Stimulated activated CD4-positive, alpha-beta T cell treated with anti-CD3 and anti-CD28 coated beads, Interleukin-12 subunit alpha, Interleukin-12 subunit beta, amount 100 ng/mL, for 4 hours (primary cell): ENCODE results near the gene RNF121.
A peak's percentile ranks its signal among the peaks of the same experiment; 100 is the strongest.

Experiments
- DNase-seq: peaks from one replicate; pipeline ENCODE4 v3.0.0-alpha.2; 2020

The RNF121 gene

DNA sequence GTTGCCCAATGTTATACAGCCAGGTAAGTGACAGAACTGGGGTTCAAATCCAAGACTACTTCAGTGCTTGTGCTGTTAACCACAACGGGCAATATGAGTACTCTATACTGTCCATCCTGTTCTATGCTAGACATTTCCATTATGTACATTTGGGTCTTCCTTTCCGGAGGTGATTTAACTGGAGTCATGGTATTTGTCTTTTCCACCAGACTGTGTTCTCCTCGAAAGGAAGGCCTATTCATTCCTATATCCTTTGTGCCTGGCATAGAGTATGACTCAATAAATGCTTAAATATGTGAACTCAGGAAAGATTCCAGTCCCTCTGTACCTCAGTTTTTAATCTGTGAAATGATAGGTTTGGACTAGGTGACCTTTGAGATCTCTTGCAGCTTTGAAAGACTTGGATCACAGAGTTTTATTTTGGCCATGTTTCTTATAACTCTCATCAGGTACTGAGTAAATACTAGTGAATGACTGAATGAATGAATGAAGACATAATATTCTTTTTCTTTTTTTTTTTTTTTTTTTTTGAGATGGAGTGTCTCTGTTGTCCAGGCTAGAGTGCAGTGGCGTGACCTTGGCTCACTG, 6.6 kb downstream of the RNF121 start:
- no peak for DNase-seq

DNA sequence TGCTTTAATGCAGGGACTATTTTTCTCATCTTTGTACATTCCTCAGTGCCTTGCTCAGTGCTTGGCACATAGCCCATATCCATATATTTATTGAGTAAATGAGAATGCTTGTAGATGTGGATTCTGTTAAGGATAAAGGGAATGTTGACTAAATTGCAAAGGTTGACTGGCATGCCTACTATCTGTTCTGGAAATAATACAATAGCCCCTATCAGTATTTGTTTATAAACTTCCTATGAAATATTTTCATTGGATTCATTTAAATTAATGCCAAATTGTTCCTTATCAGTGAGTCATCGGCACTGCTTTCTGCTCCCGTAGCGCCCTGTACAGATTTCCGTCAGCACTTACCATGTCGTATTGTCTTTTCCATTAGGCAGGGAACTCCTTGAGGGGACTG, 8.0 kb downstream of the RNF121 start:
- DNase-seq, result no peak

DNA sequence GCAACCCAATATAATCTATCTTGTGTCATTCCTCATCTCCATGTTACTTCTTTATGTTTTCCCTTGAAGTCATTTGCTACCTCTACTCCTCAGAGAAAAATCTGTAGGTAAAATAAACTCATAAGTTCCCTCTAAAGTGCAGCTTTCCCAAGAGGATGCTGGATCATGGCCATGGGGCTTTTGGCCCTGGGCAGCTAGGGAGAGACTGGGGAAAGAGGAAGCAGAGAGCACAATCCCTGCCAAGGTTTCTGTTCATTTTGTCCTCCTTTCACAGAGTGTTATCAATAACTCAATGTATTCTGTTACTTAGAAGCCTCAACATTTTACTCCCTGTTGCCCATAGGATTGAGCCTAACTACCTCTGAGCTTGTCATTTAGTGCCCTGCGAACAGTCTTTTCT, 9.0 kb downstream of the RNF121 start:
- DNase-seq, result no peak

DNA sequence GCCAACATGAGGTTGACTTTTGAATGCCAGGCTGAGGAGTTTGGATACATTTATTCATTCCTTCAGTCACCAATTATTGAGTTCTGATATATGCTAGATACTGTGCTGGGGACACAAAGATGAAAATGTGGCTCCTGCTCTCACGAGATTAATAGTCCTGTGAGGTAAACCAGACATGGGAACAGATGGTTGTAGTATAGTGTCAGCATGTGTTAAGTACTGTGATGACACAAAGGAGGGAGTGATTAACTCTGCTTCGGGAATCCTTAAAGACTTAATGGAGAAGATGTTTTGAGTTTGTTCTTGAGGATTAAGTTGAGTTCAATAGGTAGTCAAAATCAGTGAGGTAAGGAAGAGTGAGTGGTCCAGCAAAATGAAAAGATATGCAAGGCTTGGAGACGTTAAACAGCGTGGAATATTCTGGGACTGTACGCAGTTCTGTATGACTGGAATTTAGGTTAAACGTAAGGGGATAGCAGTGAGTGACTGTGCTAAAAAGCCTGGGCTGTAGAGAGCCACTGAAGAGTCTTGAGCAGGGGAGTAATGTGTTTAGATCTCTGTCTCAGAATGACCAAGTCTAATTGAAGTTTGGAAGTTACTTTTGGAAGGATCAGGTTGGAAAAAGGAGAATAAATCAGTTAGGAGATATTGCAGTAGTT, 11.8 kb downstream of the RNF121 start:
- DNase-seq, result no peak

DNA sequence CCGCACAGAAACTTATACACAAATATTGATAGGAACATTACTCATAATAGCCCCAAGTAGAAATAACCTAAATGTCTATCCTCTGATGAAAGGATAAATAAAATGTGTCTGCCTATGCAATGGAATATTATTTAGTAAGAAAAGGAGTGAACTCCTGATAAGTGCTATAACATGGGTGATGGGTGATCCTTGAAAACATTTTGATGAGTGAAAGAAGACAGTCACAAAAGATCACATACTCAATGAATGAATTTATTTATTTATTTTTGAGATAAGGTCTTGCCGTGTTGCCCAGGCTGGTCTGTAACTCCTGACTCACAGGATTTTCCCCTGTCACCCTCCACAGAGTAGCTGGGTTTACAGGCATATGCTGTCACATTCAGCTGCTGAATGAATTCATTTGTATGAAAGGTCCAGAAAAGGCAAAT, 17.3 kb downstream of the RNF121 start:
- DNase-seq, result no peak

DNA sequence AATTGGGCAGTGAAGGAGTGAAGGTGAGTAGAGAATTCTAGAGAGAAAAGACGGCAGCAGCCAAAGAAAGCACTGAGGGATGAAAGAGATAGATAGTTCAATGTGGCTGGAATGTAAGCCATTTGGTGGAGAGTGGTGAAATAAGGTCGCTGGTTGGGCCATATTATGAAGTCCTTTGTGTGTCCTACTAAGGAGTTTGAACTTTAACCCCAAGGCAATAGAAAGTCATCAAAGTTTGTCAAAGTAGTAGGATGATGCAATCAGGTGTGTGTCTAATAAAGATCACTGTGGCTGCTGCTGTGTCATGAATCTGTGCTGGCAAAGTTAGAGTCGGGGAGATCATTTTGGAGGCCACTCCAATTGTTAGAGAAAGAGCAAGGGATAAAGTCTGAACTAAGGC, 18.7 kb downstream of the RNF121 start:
- no peak for DNase-seq

DNA sequence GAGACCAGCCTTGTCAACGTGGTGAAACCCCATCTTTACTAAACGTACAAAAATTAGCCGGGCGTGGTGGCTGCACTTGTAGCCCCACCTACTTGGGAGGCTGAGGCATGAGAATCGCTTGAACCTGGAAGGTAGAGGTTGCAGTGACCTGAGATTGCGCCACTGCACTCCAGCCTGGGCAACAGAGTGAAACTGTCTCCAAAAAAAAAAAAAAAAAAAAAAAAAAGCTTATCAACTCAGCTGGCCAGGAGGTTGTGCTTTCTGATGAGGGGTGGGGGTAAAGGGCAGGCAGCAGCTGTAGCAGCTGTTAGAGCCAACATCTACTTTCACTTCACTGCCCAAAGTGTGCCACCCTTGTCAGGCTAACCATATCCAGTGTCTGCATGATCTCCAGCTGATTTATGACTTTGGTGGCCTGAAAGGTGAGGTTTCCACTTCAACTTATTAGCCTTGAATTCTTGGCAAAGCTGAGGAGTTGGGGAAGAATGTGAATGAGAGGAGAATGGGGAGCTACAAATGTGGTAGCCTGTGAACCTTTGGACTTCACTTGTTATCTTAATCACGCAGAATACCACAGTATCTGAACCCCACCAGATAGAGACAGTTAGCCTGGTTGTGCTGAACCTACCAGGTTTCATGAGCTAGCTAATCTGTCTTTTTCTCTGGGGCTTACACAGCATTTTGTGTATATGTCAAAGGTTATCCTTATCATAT, 19.6 kb downstream of the RNF121 start:
- no peak for DNase-seq

DNA sequence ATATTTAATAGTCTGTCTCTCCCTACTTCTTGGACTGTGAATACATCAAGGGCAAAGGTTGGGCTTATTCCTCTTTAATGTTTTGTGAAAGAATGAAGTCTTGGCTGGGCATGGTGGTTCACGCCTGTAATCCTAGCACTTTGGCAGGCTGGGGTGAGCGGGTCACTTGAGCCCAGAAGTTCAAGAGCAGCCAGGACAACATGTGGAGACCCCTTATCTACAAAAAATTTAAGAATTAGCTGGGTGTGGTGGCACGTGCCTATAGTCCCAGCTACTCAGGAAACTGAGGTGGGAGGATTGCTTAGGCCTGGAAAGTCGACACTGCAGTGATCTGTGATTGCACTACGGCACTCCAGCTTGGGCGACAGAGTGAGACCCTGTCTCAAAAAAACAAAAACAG, 20.2 kb downstream of the RNF121 start:
- no peak for DNase-seq

DNA sequence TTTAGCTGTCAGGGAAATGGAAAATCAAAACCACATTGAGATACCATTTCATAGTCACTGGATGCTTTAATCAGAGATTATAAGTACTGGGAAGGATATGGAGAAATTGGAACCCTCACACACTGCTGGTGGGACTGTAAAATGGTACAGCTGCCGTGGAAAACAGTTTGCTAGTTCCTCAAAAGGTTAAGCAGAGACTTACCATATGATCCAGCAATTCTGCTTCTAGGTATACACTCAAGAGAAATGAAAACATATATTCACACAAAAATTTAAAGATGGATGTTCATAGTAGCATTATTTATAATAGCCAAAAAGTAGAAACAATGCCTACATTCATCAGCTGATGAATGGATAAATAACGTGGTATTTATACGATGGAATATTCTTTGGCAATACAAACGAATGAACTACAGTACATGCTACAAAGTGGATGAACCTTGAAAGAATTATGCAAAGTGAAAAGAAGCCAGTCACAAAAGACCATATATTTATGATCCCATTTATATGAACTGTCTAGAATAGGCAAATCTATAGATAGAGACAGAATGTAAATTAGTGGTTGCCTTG, 23.0 kb downstream of the RNF121 start:
- no peak for DNase-seq

DNA sequence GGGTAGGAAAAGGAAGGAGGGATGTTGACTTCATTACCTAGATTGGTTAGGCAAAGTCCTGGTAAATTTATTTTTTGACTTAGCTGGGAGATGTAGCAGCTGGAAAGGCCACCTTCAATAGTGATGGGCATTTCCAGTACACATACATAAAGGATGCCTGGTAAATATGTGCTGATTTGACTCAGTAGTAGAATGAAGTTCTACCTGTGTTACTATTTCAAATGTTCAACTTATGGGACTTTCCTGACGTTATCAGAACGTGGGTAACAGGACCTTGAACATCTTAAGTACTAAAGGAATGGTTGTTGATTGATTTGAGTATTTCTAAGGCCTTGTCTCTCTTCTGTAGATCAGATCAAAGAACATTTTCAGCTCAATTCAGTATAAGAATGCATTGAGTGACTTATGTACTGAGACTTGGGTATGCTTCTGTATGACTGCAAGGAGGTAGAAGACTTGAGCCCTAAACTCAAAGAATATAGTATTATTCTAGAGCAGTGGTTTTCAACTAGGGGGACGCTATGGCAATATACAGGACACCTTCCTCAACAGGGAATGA, 27.1 kb downstream of the RNF121 start:
- no peak for DNase-seq

DNA sequence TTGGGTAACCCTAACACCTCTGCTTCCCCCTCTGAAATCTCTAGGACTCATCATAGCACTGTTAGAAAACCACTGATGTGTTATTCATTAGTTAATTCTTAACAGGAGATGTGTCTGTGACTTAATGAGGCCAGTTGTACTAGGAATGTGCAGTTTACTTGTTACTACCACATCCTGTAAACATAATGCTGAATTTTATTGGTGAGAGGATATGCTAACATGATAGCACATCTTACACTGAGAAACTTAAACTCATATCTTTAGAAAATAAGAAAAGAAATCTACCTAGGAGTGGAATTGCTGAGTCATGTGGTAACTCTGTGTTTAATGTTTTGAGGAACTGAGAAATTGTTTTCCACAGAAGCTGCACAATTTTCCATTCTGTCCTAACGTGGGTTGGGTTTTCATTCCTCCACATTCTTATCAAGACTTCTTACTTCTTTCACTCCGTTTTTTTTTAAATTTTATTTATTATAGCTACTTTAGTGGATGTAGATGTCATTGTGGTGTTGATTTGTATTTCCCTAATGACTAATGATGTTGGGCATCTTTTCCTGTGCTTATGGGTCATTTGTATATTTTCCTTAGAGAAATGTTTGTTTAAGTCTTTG, 33.7 kb downstream of the RNF121 start:
- no peak for DNase-seq

DNA sequence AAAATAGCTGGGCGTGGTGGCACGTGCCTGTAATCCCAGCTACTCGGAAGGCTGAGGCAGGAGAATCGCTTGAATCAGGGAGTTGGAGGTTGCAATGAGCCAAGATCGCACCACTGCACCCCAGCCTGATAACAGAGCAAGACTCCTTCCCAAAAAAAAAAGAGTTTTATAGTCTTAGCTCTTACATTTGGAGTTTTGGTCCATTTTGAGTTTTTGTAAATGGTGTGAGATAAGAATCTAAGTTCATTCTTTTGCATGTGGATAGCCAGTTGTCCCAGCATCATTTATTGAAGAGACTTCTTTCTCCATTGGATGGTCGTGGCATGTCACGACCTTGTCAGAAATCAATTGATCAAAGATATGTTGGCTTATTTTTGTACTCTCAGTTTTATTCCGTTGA, 34.6 kb downstream of the RNF121 start:
- DNase-seq, result no peak

DNA sequence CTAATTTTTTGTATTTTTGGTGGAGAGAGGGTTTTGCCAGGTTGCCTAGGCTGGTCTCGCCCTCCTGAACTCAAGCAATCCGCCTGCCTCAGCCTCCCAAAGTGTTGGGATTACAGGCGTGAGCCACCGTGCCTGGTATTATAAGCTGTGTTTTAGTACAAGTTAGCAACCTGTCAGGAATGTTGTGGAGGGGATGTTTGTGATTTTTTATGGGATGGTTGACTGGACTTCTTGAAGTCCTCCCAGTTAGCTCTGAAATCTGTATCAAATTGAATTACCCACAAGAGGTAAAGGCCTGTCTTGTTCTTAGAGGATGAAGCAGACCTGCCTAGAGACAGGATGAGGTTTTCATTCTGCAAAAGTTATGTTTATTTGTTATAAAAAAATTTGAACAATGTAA, 35.8 kb downstream of the RNF121 start:
- no peak for DNase-seq

DNA sequence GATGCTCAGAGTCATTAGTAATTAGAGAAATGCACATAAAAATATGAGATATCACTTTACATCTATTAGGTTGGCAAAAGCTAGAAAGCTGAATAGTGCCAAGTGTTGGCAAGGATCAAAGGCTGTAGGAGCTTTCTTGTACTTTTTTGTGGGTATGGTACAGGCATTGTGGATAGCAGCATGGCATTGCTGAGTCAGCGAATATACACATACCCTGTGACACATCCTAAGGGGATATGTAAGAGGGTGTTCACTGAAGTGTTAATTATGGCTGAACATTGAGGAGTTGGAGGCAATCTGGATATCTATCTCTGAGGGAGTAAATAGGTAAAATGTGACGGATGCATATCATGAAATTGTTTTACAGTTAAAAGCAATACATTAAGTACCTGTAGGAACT, 42.8 kb downstream of the RNF121 start:
- no peak for DNase-seq

DNA sequence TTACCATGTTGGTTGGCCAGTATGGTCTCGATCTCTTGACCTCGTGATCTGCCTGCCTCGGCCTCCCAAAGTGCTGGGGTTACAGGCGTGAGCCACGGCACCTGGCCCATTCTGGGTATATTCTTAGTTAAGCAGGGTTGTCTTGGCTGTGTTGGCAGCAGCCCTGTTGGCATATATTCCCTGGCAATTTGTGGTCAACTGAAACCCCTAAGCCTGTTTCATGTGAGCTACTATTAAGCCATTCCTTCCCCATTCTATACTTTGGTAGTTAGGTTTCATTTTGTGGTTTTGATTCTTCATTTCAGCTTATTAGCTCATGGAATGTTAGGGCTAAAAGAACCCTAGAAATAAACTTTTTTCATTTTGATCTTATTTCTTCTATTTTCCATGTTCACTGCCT, 47.7 kb downstream of the RNF121 start:
- no peak for DNase-seq

DNA sequence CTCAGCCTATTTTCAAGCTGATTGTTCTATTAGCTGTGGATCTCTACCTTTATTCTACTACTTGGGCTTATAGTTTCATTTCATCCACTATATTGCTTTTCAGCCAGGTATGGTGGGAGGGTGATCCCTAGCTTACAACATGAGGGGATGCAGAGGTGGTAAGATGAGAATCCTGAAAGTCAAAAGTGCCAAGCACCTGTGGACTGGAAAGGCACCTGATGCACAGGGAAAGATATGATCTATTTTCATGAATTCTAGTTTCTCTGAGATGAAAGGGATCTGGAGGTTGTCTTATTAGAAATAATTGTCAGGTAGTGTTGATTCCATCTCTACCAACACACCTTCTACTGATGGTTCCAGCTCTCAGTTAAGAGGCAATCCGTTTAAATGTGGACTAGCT, 48.2 kb downstream of the RNF121 start:
- no peak for DNase-seq

DNA sequence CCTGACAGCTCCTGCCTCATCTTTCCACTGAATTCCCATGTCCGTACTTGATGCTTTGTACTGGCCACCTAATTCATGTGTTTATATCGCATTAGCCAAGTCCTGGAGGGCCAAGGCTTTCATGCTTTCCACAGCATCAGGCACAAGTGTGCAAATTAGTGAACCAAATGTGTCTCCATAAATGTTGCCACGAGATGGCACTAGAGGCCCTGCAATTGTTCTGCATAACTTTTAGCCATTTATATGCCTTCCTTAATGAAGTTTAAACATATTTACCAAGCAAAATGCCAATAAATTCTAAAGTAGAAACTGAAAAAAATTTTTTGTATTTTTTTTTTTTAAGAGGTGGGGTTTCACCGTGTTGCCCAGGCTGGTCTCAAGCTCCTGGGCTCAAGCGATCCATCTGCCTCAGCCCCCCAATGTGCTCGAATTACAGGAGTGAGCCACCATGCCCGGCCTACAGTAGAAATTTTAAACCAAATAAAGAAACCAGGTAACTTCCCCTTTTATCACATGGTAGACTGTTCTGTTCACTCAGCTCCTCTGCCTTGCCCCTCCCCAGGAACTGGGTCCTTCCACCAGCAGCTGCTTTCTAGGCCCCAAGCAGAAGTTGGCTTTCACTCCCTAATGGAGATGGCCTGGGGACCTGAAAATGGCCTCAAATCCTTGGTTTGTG, 49.0 kb downstream of the RNF121 start:
- peak; percentile 23 for DNase-seq

DNA sequence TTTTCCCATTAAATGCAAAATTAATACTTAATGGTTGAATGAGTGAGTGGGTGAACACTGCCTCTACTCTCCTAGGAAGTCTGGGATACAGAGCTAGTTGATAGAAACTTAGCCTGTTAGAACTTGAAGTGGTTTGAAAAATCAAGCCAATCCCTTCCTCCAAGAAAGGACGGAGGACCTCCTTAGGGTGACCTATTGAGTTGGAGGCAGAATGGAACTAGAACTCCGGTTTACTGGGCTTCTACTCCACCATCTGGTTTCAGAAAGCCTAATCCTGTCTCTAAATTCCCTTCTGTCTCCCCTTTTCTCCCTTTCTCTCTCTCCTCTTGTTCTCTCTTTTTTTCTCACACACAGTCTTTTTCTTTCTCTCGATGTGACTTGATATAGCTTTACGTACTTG, 50.2 kb downstream of the RNF121 start:
- DNase-seq, result no peak

DNA sequence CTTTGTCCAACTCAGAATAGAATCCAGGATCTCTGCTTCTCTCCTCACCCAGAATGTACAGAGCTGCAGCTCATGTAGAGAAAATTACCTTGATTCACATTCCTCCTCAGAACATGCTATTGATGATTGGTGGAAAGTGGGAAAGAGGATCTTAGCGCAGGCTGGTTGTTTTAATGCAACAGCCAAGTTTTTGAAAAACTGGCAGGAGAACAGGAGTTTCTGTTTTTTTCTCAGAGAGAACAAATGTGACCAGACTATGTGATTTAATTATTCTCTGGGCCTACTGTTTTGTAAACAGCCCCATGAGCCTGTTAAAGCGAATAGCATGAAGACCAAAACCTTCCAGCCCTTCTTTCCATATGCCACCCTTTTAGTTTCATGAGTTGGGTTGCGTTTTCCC, 50.8 kb downstream of the RNF121 start:
- no peak for DNase-seq

DNA sequence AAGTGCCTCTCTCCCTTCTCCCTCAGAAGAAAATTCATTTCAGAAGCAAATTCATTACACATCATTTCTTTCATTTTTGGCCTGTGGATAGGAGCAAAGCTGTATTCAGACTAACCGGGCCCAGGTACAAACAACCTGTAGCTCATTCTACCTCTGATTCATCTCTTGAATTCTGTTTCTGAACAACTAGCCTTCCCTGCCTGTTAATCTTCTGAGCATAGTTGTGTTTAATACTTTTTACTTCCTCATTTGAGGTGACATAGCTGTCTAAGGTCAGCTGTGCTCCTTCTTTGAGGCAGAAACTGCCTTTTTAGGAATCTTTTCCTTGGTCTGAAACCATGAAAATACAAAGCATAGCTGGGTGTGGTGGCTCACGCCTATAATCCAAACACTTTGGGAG, 57.3 kb downstream of the RNF121 start:
- DNase-seq, result no peak

DNA sequence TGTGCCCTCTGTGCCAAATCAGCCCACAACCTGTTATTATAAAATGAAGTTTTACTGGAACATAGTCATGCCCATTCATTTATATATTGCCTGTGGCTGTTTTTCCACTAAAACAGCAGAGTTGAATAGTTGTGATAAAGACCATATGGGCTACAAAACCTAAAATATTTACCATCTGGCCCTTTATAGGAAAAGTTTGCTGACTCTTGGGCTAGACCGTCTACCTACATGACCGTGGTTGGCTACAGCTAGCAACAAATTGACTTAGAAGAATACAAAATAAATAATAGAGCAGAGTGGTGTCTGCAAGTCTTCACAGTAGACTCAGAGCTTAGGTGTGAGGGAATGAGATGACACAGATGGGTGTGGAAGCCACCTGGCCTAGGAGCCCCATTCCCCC, 58.7 kb downstream of the RNF121 start:
- no peak for DNase-seq

DNA sequence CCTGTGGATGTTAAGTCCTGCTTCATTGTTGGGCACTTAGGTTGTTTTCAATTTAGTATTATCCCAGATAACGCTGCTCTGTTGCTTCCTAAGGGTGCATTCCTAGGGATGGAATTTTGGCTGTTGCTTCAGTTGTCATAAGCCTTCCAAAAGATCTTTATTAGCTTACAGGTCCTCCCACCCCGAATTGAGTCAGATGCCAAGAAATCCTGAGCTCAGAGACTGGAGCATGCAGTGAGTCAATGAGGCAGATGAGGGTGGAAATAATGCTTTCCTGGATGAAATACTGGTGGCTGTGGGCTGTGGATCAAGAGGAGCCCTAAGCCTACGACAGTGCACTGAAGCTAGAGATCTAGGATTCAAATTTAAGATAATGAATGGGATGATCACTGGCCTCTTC, 59.2 kb downstream of the RNF121 start:
- no peak for DNase-seq

DNA sequence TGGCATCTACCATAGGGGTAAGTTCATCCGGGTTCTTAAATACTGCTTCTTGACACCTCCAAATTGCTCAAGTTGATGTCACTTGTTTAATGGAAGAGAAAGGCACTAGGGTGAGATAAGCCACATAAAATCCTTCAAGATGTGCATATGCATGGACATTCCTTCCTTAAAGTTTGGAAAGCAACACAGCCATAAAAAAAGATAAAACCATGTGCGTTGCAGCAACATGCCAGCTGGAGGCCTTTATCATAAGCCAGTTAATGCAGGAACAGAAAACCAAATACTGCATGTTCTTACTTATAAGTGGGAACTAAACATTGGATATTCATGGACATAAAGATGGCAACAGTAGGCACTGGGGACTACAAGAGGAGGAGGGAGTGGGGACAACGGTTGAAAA, 61.9 kb downstream of the RNF121 start:
- DNase-seq, result no peak
